Heart left ventricle (tissue), 16 donors: ENCODE results near the gene GSK3B. TPM values are rescaled to one million over a fixed set of nuclear protein-coding genes. Genes with fewer than 3 reads are reported as not detected.

ENCODE experiments used
- ATAC-seq, 4 donors: fragments of 200-7000 bp; cut with Tn5 transposase; one replicate each; pipeline ENCODE4 v1.9.1; 2020 to 2022; ENCODE audit warnings: moderate library complexity in 4 of 4, mild to moderate bottlenecking in 3 of 4, moderate number of reproducible peaks in 1 of 4
- DNase-seq, 5 donors: peaks; one replicate each; pipeline ENCODE4 v3.0.0-alpha.2; 2020
- H3K27ac ChIP-seq, 12 donors: fragments of 200-600 bp; sonication (generic) in 4 of 12; one replicate each; pipeline versions ENCODE4 v1.5.0 to v1.8.0; 2016 to 2022; ENCODE audit warnings: mild to moderate bottlenecking in 2 of 12
- H3K27me3 ChIP-seq, 9 donors: fragments of 200-600 bp; sonication (generic) in 2 of 9; one replicate each; pipeline versions ENCODE4 v1.5.1 to v1.8.0; 2016 to 2022; ENCODE audit warnings: mild to moderate bottlenecking in 3 of 9
- H3K36me3 ChIP-seq, 9 donors: fragments of 200-600 bp; sonication (generic) in 2 of 9; one replicate each; pipeline versions ENCODE4 v1.5.0 to v1.8.0; 2018 to 2022; ENCODE audit warnings: mild to moderate bottlenecking in 2 of 9
- H3K4me1 ChIP-seq, 12 donors: fragments of 200-600 bp; sonication (generic) in 4 of 12; one replicate each; pipeline versions ENCODE4 v1.5.0 to v1.8.0; 2016 to 2022; ENCODE audit warnings: mild to moderate bottlenecking in 3 of 12
- H3K4me3 ChIP-seq, 12 donors: fragments of 200-600 bp; sonication (generic) in 4 of 12; one replicate each; pipeline versions ENCODE4 v1.5.0 to v1.8.0; 2017 to 2022; ENCODE audit warnings: mild to moderate bottlenecking in 9 of 12, moderate library complexity in 4 of 12
- H3K9me3 ChIP-seq, 12 donors: fragments of 200-600 bp; sonication (generic) in 4 of 12; one replicate each; pipeline versions ENCODE4 v1.5.0 to v1.8.0; 2016 to 2022; ENCODE audit warnings: mild to moderate bottlenecking in 1 of 12
- POLR2A ChIP-seq, 2 donors: fragments of 450-650 bp; IDR thresholded peaks; one replicate each; pipeline ENCODE4 v1.6.1; 2017; ENCODE audit warnings: antibody characterized with exemption in 2 of 2, mild to moderate bottlenecking in 2 of 2, moderate library complexity in 2 of 2
- WGBS, 4 donors: extraction: QIAGEN DNeasy Blood & Tissue Kit in 2 of 4; methylation state at CpG; one replicate each; pipeline versions ENCODE4 v1.1.5 to v1.1.7; 2013 to 2018; 5-methylcytosine and 5-hydroxymethylcytosine counted together
- intact Hi-C, 10 donors: fragments of 100-400 bp; cut with DNase I; formaldehyde crosslinking; loops; one replicate each; pipeline versions ENCODE4 v1.11.1 to v1.14.2; 2022
- polyA plus RNA-seq, 2 donors: library from polyadenylated mRNA; stranded (reverse); fragments of 200-250 nt; gene quantifications; one replicate each; pipeline ENCODE4 v1.2.3, GENCODE V29; 2013
- total RNA-seq, 9 donors: library from RNA; depleted of rRNA in 2 of 9; stranded (reverse); fragments of >200 nt in 2 of 9; fragmentation: NEBNext Ultra II Directional in 3 of 9; extraction: Animal tissue kit (Norgen Biotek cat#: 25700) in 3 of 9; gene quantifications; one replicate each; pipeline versions ENCODE4 v1.1.0 to v1.2.4, GENCODE V29; 2016 to 2023
- TF ChIP-seq, protein P1 (sequence below), 12 donors: fragments of 200-600 bp; sonication (generic) in 4 of 12; IDR thresholded peaks; one replicate each; pipeline versions ENCODE4 v1.5.0 to v1.8.0; 2018 to 2022; ENCODE audit warnings: antibody characterized with exemption in 12 of 12, mild to moderate bottlenecking in 5 of 12
- donor health status: ischemic (EF 13 %, LVEDD 7.1; RV severe dilation, severe dysfunction).
- donor health status: healthy with polysubstance abuse.
- donor health status: DM: no; HTN: yes; CAD: no.
- donor health status: DM: no; HTN: no; CAD: no.
- donor health status: ischemic (EF 25% LVEDD 6.9; RV normal size, moderate dysfunction).
- donor health status: ischemic (EF 25% LVEDD 5.7; RV mildly dilated, moderate dysfunction).
- donor health status: healthy.
- donor health status: DM: yes; HTN: yes; CAD: no.
- donor health status: ischemic (EF 35%, LVEDD 5.7; RV mildly dilated, moderate dysfunction).
- donor health status: nonischemic (EF 11% LVEDD 7.7; RV severe dilation, severe dysfunction).
- donor health status: DM: yes; HTN: yes; CAD: no.
- donor health status: PGD.
- donor health status: ischemic (EF 29% LVEDD 5.4; RV normal size, mild dysfunction).
- donor health status: nonischemic (EF 23%, LVEDD 6.1; RV moderate dilation, normal function).

Gene GSK3B
- total and polyA plus RNA-seq, 11 donors = 8.8 to 58.9 (median 41.2) TPM

DNA sequence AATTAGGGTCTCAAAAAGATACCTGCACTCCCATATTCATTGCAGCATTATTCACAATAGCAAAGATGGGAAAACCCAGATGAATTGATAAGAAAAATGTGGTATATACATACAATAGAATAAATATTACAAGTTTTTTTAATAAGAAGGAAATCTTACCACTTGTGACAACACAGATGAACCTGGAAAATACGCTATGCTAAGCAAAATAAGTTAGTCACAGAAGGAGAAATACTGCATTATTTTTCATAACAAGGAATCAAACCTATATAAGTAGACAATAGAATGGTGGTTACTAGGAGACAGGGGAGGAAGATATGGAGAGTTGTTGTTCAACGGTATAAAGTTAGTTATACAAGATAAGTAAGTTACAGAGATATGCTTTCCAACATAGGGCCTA lies 130.0 kb downstream of the GSK3B start:
- ATAC-seq (no peak), DNase-seq (no peak)
- Histone ChIP-seq H3K9me3 (peaks cover 0 to 15% (median 0%) of the 10 kb centered on the region in 12 donors), H3K36me3 (no peaks in the 10 kb centered on the region), H3K27ac (no peak overlapping the region), H3K27me3 (no peaks in the 10 kb centered on the region), H3K4me3 (no peak overlapping the region), H3K4me1 (peaks cover 0 to 26% (median 3%) of the 10 kb centered on the region in 12 donors)
- WGBS, 4 donors = 59 to 65% (median 64%) methylated on average over 2 of the region's 2 CpGs
- intact Hi-C loops = no loop called here
- no peak for TF ChIP-seq POLR2A (IDR thresholded peaks at IDR 0.05)
- TF ChIP-seq, protein P1, sequence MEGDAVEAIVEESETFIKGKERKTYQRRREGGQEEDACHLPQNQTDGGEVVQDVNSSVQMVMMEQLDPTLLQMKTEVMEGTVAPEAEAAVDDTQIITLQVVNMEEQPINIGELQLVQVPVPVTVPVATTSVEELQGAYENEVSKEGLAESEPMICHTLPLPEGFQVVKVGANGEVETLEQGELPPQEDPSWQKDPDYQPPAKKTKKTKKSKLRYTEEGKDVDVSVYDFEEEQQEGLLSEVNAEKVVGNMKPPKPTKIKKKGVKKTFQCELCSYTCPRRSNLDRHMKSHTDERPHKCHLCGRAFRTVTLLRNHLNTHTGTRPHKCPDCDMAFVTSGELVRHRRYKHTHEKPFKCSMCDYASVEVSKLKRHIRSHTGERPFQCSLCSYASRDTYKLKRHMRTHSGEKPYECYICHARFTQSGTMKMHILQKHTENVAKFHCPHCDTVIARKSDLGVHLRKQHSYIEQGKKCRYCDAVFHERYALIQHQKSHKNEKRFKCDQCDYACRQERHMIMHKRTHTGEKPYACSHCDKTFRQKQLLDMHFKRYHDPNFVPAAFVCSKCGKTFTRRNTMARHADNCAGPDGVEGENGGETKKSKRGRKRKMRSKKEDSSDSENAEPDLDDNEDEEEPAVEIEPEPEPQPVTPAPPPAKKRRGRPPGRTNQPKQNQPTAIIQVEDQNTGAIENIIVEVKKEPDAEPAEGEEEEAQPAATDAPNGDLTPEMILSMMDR (IDR thresholded peaks at IDR 0.05) = no peak

DNA sequence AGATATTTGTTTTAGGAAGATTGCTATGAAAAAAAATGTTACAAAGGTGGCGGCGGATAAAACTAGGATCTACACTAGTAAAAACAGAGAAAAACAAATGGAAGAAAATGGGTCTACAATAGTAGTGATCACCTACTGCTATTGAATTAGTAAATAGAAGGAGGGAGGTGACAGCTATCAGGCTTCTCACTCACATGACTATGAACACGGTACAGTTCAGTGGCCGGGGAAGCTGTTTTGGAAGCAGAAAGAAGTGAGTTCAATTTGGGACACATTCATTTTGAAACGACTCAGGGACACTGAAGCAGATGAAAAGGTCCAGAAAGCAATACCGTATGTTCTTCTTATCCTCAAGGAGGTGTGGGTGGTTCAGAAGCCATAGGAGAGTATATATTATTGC lies 138.3 kb downstream of the GSK3B start:
- no peaks in the 10 kb centered on the region for H3K27me3 ChIP-seq
- no peak overlapping the region for H3K4me3 ChIP-seq
- H3K27ac ChIP-seq = no peak overlapping the region
- DNase-seq (no peak), ATAC-seq (peak in 3 of 4 donors; percentile 51 to 58 (median 56))
- H3K9me3 ChIP-seq = no peaks in the 10 kb centered on the region
- no peak for TF ChIP-seq POLR2A (IDR thresholded peaks at IDR 0.05)
- TF ChIP-seq, protein P1 (IDR thresholded peaks at IDR 0.05) = no peak
- intact Hi-C loops = no loop called here
- no peaks in the 10 kb centered on the region for H3K36me3 ChIP-seq
- WGBS, 4 donors = 65 to 72% (median 67%) methylated on average over 6 of the region's 6 CpGs
- H3K4me1 ChIP-seq = peaks cover 0 to 27% (median 7%) of the 10 kb centered on the region in 12 donors

DNA sequence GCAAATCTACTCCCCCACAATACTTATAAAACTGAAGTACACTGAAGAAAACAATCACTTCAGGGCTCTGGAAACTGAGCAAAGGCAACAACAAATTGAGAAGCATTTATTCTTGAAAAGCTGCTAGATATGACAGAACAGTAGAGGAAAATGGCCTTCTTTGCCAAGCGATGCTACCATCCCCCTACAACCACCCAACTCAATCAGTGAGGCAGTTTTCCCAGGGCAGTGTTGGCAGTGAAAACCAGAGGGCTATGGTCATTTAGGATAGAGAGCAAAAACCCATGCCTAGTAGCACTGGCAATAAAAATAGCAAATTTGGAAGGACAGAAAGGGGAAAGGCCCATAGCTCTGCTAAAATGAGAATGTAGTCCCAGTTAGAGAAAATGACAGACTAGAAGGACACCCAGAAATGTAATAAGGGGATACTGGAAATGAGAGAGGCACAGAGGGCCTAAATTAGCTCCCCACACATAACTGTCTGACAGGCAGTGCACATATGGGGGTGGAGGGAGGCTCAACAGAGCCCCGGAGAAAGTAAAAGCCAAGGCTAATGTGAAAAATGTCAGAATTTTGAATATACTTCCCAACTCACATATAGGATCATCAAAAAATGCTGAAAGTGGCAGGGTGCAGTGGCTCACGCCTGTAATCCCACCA lies 143.5 kb downstream of the GSK3B start:
- no peak for TF ChIP-seq POLR2A (IDR thresholded peaks at IDR 0.05)
- TF ChIP-seq, protein P1 (IDR thresholded peaks at IDR 0.05) = no peak
- no peak overlapping the region for H3K27ac ChIP-seq
- WGBS, 4 donors = 84 to 95% (median 91%) methylated on average over 3 of the region's 3 CpGs
- H3K27me3 ChIP-seq = no peaks in the 10 kb centered on the region
- ATAC-seq (peak in 3 of 4 donors; percentile 51 to 59 (median 52)), DNase-seq (no peak)
- H3K4me1 ChIP-seq = peaks cover 0 to 27% (median 15%) of the 10 kb centered on the region in 12 donors
- intact Hi-C loops = no loop called here
- H3K36me3 ChIP-seq = peaks cover 0 to 6% (median 0%) of the 10 kb centered on the region in 9 donors
- no peak overlapping the region for H3K4me3 ChIP-seq
- no peaks in the 10 kb centered on the region for H3K9me3 ChIP-seq

DNA sequence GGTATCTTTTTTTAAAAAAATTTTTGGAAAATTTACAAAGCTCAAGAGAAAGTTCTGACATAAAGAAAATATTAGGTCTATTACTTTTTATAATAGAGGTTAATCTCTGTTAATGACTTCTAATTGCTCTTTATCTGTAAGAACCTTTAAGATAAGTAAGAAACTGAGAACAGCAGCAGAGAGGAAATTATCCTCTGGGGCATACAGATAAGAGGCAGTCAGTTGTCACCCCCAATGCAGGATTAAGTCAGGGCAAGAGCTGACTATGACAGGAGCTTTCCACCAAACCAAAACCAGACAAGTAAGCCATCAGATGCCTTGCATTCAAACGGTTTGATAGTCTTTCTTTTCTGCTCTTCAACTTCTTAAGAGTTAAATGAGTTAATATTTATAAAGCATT lies 149.0 kb downstream of the GSK3B start:
- H3K4me3 ChIP-seq = no peak overlapping the region
- H3K9me3 ChIP-seq = no peaks in the 10 kb centered on the region
- H3K27ac ChIP-seq = no peak overlapping the region
- WGBS, 4 donors = 8 to 19% (median 13%) methylated on average over 1 of the region's 1 CpG
- H3K27me3 ChIP-seq = no peaks in the 10 kb centered on the region
- H3K4me1 ChIP-seq = peaks cover 0 to 27% (median 8%) of the 10 kb centered on the region in 12 donors
- intact Hi-C loops = no loop called here
- ATAC-seq (no peak), DNase-seq (no peak)
- TF ChIP-seq, protein P1 (IDR thresholded peaks at IDR 0.05) = no peak
- H3K36me3 ChIP-seq = peaks cover 0 to 6% (median 0%) of the 10 kb centered on the region in 9 donors
